NCI-H128 (cell line): ENCODE measurements around the gene RGP1.

Experiments
- DNase-seq: peaks from one replicate; lab custom pipeline; 2025; ENCODE audit not compliant: unreplicated experiment; lab: John Stamatoyannopoulos, UW

RGP1 gene

GRCh38 chr9:35718721-35719511 lies 30.2 kb upstream of the RGP1 start:
- no peak for DNase-seq

- DNase-seq = no peak
Observed at GRCh38 chr9:35719546-35719945, 29.5 kb upstream of the RGP1 start.

GRCh38 chr9:35723426-35723825 lies 25.7 kb upstream of the RGP1 start:
- DNase-seq = no peak

DNA sequence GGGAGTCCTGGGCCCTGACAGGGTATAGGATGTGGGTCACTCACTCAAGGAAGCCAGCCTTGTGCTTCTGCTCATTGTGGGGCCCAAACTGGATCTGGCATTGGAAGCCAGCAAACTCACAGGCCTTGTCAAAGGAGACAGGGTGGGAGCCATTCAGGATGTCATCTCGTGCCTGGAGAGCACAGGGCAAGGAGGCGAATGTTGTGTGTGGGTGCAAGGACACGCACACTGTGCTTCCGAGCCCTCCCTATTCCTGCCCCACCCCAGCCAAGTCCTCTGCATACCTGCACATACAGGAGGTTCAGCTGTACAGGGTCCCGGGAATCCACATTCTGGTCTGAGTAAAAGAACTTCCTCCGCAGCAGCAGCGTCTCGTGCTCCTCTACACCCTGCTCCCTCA lies 25.2 kb upstream of the RGP1 start:
- no peak for DNase-seq

DNA sequence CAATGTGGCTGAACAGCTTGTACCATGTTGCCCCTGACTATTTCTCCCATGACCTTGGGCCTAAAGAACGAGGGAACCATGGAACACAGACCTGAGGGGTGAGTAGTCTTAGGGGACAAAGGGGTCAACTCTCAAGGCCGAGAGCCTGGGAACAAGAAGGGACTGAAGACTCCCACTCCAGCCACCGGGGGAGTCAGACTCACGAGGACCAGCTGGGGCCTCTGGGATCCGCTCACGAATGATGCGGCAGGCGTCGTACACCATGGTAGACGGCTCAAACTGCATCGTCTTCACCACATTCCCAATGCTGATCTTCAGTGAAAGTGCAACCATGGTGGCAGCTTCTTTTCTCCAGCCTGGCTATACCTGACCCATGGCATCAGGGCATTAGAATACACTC lies 23.7 kb upstream of the RGP1 start:
- no peak for DNase-seq

DNA sequence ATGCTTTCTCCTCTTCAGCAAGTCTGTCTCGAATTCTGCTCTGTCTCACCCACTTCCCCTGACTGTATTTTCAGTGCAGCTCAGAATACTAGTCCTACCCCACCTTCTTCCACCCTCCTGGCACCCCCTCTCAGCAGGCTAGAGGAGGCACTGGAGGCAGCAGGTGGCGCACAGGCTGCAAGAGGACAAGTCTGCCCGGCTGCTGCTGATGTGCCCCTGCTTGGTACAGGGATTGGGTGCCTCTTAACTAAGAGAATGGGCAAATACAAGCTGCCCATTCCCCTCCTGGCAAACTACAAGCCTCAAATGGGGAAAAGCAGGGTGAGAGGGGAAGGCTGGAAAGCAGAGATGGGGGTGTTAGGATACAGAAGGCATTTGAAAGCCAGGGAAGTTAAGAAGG lies 22.2 kb upstream of the RGP1 start:
- DNase-seq = no peak

DNA sequence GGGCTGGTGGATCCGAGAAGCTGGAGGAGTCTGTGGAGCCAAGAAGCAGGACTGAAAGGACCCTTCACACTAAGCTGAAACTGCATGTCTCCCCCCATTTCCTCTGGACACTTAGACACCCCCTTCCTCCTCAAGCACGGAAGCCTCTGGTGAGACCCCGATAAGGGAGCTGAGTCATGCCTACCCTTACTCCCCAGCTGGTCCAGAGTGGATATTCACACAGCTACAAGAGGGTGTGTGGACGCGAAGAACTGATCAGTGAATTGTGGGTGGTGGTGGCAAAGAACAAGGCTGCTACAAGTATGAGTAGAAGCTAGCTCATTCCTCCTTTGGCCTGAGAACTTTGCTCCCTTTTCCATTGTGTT lies 21.4 kb upstream of the RGP1 start:
- no peak for DNase-seq

DNA sequence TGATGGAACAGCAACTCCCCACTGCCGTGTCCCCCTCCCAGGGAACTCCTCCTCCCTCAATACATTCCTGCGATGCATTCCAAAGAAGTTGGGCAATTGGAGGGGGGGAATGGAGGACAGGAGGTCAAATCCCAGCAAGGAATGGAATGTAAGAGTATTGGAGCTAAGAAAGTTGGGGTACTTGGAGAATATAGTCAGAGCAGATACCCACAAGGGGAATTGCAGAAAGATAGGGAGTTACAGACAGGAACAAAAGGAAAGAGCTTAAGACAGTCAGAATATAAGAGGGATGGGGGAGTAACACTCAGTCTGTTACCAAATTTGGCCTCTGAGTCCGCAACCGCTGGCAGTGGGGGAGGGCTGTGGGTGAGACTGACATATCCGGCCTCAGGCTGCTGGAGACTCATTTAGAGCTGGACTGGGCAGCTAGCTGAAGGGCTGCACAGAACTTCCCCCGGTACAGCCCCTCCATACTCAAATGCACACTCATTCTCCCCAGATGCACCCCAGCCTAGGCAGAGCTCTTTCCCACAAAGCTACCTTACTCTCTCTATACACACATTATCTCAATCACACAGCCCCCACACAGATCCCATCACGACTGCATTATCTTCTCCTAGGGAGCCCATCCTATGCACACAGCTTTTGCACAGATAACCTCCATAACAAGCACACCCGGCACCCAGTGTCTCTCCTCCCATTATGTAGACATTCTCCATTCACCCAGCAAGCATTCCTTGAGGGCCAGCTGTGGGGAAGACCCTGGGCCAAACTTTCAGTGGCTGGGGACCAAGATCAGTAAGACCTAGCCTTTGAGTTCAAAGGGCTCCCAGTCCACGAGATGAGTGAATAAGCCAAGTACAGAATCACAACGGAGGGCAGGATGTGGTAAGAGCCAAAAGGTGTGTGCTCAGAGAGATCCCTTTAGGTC lies 20.8 kb upstream of the RGP1 start:
- no peak for DNase-seq

GRCh38 chr9:35729101-35729500 lies 20.0 kb upstream of the RGP1 start:
- no peak for DNase-seq

DNA sequence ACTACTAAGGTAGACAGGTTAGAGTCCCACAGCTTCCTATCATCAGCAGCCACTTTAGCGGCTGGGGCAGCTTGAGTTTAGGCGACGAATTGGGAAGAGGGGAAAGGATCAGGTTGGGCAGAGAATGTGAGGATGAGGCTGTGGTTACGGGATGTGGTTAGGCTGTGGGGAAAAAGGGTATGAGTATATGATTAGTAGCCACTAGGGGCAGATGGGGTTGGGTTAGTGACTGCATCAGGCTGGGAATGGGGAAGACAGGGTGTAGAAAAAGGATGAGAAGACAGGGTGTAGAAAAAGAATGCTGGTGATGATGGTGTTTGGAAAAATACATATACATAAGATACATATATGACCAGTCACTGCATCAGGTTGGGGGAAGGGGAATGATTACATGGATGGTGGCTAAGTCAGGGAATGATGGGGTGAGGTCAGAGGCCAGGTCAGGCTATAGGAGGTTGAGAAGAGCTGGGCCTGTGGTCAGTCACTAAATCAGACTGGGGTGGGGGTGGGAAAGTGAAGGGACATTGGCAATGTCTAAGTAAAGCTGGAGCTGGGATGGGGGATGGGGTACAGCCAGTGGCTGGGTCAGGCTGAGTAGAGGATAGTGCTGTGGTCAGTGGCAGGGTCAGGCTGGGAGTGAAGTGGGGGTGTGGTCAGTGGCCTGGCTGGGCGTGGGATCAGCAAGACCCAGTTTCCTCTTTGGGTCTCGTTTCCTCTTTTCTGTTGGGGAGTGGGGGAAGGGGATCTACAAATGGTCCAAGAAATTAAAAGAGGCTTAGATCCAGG lies 19.2 kb upstream of the RGP1 start:
- no peak for DNase-seq

- DNase-seq = no peak
Observed at GRCh38 chr9:35730486-35730854, 18.6 kb upstream of the RGP1 start.

GRCh38 chr9:35731415-35732184 lies 17.5 kb upstream of the RGP1 start:
- no peak for DNase-seq

DNA sequence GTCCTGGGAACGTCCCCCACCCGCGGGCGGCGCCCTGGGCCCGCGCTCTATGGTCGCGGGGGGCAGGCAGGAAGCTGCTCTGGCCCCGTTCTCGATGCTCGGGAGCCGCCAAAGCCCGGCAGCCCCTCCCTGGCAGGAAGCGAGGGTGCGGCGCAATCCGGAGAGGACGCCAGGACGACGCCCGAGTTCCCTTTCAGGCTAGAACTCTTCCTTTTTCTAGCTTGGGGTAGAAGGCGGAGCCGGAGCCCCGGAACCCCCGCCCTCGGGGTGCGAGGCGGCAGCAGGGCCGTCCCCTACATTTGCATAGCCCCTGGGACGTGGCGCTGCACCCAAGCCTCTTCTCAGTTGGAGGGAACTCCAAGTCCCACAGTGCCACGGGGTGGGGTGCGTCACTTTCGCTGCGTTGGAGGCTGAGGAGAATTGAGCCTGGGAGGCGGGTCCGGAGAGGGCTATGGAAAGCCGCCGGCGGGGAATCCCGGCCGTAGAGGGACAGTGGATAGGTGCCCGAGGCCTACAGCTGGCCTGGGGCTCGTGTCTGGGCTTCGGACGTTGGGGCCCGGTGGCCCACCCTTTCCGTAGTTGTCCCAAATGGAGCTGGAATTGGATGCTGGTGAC lies 16.8 kb upstream of the RGP1 start, which contains the start of the genes CREB3 and TLN1:
Gene CREB3 (plus strand): TSS at position 482 of the 615 bp plus-strand sequence. CDS start 107 bp downstream, at position 589.
Gene TLN1 (minus strand): TSS at position 11 of the 615 bp plus-strand sequence. CDS start 6,501 bp downstream, outside the sequence.
- DNase-seq = peak; percentile 100

GRCh38 chr9:35732800-35733541 lies 16.1 kb upstream of the RGP1 start:
- peak; percentile 20 for DNase-seq

GRCh38 chr9:35734096-35734495 lies 15.0 kb upstream of the RGP1 start:
- no peak for DNase-seq

DNA sequence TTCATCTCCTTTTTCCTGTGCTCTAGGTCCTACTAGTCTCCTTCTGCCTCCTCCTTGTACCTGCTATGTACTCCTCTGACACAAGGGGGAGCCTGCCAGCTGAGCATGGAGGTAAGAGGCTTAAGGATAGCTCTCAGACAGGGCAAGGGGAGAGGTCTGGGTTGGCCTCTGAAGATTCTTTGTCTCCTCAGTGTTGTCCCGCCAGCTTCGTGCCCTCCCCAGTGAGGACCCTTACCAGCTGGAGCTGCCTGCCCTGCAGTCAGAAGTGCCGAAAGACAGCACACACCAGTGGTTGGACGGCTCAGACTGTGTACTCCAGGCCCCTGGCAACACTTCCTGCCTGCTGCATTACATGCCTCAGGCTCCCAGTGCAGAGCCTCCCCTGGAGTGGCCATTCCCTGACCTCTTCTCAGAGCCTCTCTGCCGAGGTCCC lies 12.9 kb upstream of the RGP1 start:
- DNase-seq = peak; percentile 21

DNA sequence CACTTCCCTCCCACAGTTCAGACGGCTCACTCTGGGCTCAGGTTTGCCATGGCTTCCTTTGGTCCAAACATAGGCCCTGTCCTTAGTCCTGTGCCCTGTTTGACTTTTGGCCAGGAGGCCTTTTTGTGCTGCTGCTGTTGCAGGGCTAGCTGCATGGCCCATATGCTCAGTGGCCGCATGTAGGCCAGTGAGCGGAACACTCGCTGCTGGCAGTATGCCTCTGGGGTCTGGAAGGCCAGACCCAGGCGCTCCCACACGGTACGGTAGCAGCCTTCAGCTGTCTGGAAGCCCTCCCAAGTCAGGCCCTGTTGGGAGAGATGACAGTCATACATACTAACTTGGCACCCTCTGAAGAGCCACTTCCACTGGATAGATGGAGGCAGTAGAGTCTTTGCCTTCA lies 11.9 kb upstream of the RGP1 start:
- DNase-seq = no peak

- DNase-seq = no peak
Observed at GRCh38 chr9:35738186-35738585, 10.9 kb upstream of the RGP1 start.

DNA sequence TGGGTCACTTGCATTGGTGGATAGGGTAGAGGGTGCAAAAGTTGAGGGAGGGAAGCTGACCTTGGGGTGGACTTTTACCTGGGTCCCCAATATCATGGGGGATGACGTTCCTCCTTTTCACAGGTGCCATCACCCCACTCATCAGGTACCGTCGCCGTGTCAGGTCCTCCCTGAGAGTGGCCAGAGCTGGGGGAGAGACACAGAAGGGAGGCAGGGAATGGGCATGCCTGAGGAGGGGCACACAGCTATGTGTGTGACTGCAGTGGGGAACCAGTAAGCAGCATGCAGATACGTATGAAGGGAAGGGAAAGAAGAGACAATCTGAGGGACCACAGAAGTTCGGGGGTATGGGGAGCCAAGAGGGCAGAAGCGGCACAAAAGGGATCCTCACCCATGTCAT lies 10.2 kb upstream of the RGP1 start:
- no peak for DNase-seq
